ENCODE results near the gene CA5A. TPM values are rescaled to one million over a fixed set of nuclear protein-coding genes. Genes with fewer than 3 reads are reported as not detected.
"Not testable (repeated sequence)": the region's sequence is repeated elsewhere in the genome, so short reads cannot be mapped to it uniquely, and the experiment has no call there.

Gene CA5A
- total and polyA plus RNA-seq, 12 donors = 0.15 to 0.65 (median 0.29) TPM; not detected in 7

DNA sequence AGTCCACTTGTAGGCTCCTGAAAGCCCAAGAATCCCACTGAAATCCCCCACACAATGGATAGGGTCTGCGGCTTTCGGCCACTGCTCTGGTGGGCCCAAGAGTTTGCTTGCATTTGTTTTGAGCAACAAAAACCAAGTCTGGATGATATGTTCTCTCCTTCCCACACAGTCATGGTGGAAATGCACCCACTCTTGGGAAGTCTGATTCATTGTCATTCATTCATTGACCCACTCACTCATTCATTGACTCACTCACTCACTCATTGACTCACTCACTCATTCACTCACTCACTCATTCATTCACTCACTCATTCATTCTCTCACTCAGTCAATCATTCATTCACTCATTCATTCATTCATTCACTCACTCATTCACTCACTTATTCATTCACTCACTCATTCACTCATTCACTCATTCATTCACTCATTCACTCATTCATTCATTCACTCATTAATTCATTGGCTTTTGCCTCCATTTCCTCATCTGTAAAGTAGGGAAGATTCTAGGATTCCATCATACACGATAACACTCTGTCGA lies 2.2 kb upstream of the CA5A start:
- no peaks in the 10 kb centered on the region for H3K36me3 ChIP-seq
- DNase-seq (no peak), ATAC-seq (no peak)
- H3K4me3 ChIP-seq = no peak overlapping the region
- intact Hi-C loops (cut with DNase I) = no loop called here
- no peak for TF ChIP-seq CTCF (IDR thresholded peaks at IDR 0.05)
- 96 to 97% methylated on average over 4 of the region's 4 CpGs for WGBS, 2 donors
- H3K27me3 ChIP-seq = peaks cover 0 to 2% (median 0%) of the 10 kb centered on the region in 7 donors
- H3K27ac ChIP-seq = no peak overlapping the region
- H3K4me1 ChIP-seq = no peaks in the 10 kb centered on the region
- H3K9me3 ChIP-seq = no peaks in the 10 kb centered on the region

GRCh38 chr16:87937231-87937542 lies 858 bp upstream of the CA5A start:
- H3K4me3 ChIP-seq; intact Hi-C loops (cut with DNase I); H3K27ac ChIP-seq; H3K36me3 ChIP-seq; DNase-seq; H3K4me1 ChIP-seq; ATAC-seq; H3K9me3 ChIP-seq; H3K27me3 ChIP-seq: not testable (repeated sequence)
- 83 to 91% methylated on average over 7 of the region's 7 CpGs for WGBS, 2 donors

DNA sequence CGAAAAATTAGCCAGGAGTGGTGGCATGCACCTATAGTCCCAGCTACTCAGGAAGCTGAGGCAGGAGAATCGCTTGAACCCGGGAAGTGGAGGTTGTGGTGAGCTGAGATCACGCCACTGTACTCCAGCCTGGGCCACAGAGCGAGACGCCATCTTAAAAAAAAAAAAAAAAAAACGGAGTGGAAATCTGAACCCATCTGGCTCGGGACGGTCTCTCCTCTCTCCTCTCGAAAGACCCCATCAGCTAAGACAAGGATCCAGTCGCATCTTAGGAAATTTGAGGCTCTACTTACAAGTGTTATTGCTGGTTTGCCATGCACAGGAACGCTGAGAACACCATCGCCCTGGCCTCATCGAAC lies 334 bp downstream of the CA5A start:
- DNase-seq; H3K36me3 ChIP-seq; ATAC-seq; H3K4me1 ChIP-seq; intact Hi-C loops (cut with DNase I); H3K9me3 ChIP-seq; H3K27ac ChIP-seq; H3K4me3 ChIP-seq; H3K27me3 ChIP-seq: not testable (repeated sequence)
- WGBS, 2 donors = 88 to 92% methylated on average over 14 of the region's 14 CpGs

DNA sequence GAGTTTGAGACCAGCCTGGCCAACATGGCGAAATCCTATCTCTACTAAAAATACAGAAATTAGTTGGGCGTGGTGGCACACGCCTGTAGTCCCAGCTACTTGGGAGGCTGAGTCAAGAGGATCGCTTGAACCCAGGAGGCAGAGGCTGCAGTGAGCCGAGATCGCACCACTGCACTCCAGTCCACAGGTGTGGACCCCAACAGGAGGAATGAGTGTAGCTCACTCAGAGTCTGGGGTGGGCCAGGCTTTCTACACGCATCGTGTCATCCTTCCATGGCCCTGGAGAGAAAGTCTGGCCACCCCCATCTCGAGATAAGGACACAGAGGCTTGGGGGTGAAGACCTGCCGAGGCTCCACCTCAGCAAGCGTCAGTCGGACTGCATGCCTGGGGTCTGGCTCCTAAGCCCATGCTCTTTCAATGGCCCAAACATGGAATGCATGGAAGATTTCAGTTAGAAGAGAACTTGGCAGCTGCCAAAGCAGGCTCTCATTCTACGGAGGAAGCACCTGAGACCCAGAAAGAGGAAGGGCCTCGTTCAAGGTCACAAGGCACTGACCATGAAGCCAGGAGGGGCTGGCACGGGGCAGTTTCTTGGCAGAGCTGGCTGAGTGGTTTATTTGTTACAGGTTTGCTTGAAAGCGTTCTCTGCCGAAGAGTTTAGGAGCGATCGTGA lies 1.4 kb downstream of the CA5A start:
- ATAC-seq; H3K4me1 ChIP-seq; H3K9me3 ChIP-seq; H3K36me3 ChIP-seq; DNase-seq; intact Hi-C loops (cut with DNase I); H3K4me3 ChIP-seq; H3K27ac ChIP-seq: not testable (repeated sequence)
- WGBS, 2 donors = 85 to 88% methylated on average over 19 of the region's 19 CpGs
- peaks cover 0 to 13% (median 1%) of the 10 kb centered on the region in 7 donors for H3K27me3 ChIP-seq

DNA sequence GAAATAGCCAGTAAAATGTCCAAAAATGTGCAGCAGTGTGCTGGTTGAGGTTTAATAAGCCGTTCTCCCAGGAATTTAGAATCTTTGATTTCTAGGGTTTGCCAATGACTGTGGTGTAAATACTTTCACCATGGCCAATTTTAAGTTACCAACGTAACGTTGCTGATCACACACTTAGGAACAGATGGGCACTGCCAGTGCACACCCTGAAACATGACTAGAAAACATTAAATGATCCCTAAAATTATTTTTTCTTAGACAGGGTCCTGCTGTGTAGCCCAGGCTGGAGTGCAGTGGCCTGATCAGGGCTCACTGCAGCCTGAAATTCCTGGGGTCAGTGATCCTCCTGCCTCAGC lies 3.2 kb downstream of the CA5A start:
- Histone ChIP-seq H3K27ac (no peak overlapping the region), H3K27me3 (peaks cover 0 to 15% (median 4%) of the 10 kb centered on the region in 7 donors), H3K36me3 (no peaks in the 10 kb centered on the region), H3K4me1 (no peaks in the 10 kb centered on the region), H3K9me3 (no peaks in the 10 kb centered on the region), H3K4me3 (no peak overlapping the region)
- DNase-seq = no peak
- 92 to 96% methylated on average over 3 of the region's 3 CpGs for WGBS, 2 donors
- no peak for TF ChIP-seq CTCF (IDR thresholded peaks at IDR 0.05)
- no peak for ATAC-seq
- intact Hi-C loops (cut with DNase I) = no loop called here

DNA sequence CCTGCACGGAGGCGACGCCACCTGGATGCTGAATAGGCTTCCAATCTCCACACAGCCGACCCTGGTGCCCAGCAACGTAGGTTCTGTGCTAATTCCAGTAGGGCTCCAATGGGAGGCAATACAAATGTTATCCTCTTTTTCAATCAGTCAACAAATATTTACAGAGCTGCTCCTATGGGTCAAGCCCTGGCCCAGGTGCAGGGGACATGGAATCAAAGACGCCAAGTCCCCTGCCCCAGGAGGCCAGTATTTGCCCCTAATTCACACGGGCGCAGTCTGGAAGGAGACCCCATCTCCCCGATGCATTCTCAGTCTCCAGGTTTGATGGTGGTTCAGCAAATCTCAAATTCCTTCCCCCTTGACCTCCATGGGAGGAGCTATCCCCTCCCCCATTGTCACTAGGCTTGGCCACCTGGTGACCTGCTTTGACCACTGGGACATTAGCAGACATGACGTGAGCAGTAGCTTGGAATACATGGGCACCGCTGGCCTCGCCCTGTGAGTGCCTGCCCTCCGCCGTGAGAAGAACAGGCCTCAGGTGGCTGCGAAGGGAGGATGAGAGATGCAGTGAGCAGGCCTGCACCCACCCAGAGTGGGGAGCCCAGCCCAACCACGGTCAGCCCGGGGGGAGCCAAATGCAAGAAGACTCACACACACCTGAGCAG lies 3.7 kb downstream of the CA5A start:
- peaks cover 0 to 15% (median 4%) of the 10 kb centered on the region in 7 donors for H3K27me3 ChIP-seq
- H3K4me1 ChIP-seq; ATAC-seq; intact Hi-C loops (cut with DNase I); H3K9me3 ChIP-seq; H3K4me3 ChIP-seq; H3K27ac ChIP-seq; H3K36me3 ChIP-seq; DNase-seq: not testable (repeated sequence)
- 92 to 95% methylated on average over 16 to 17 of the region's 17 CpGs for WGBS, 2 donors
